HG03439 (cell line): ENCODE results near the gene DOCK3.
"Not testable (repeated sequence)": the region's sequence is repeated elsewhere in the genome, so short reads cannot be mapped to it uniquely, and the experiment has no call there.

Experiments used
- ATAC-seq: cut with Tn5 transposase; IDR thresholded peaks from one replicate; pipeline ENCODE4 v1.9.1; 2021; ENCODE audit warnings: mild to moderate bottlenecking, moderate library complexity; ENCODE audit not compliant: unreplicated experiment

The DOCK3 gene

DNA sequence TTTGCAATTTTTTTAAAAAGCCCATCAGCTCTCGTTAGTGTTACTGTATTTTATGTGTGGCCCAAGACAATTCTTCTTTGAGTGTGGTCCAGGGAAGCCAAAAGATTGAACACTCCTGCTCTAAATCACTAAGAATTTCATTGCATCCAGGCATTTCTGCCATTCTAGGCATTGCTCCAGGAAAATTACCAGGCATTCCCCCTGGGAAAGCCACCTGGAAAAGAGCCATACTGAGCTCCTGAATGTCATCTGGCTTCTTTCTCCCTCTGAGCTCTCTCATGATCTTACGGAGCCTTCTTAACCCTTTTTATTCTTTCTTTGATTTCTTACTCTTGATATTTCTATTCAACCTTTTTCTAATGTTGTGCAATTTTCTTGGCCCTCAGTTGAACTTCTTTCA, 202.2 kb downstream of the DOCK3 start:
- no peak for ATAC-seq

DNA sequence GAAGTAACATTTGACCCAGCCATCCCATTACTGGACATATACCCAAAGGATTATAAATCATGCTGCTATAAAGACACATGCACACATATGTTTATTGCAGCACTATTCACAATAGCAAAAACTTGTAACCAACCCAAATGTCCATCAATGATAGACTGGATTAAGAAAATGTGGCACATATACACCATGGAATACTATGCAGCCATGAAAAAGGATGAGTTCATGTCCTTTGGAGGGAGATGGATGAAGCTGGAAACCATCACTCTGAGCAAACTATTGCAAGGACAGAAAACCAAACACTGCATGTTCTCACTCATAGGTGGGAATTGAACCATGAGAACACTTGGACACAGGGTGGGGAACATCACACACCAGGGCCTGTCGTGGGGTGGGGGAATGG, 208.0 kb downstream of the DOCK3 start:
- ATAC-seq, result not testable (repeated sequence)

DNA sequence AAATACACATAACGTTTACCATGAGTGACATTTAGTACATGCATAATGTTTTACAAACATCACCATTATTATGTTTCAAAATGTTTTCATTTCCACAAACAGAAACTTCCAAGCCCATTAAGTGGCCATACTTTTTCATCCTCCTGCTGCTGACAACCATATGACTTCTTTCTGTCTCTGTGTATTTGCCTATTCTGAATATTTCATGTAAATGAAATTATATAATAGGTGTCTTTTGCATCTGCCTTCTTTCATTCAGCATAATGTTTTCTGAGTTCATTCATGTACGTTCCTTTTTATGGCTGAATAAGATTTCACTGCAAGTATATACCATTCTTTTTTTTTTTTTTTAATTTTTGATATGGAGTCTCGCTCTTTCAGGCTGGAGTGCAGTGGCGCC, 209.0 kb downstream of the DOCK3 start:
- no peak for ATAC-seq

DNA sequence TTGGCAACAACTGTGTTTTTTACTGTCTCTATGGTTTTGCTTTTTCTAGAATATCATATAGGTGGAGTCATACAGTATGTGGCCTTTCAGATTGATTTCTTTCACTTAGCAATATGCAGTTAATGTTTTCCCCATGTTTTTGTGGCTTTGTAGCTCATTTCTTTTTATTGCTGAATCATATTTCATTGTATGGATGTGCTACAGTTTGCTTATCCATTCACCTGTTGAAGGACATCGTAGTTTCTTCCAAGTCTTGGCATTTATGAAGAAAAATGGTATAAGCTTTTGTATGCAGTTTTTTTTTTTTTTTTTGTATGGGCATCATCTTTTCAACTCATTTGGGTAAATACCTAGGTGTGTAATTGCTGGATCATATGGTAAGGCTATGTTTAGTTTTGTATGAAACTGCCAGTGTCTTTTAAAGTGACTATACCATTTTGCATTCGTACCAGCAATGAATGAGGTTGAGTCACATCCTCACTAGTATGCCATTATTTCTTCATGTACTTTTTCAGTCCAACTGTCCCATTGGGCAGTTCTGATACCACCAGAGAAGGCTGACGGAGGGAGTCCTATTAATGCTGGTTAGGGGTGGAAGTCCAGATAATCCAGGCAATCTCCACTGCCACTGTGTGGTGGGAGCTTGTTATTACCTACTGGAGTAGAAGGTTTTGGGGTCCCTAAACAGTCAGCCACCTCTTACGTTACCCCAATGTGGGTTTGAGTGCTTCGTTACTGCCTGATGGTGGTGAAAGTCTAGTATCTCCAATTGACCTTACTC, 210.5 kb downstream of the DOCK3 start:
- ATAC-seq, result no peak

DNA sequence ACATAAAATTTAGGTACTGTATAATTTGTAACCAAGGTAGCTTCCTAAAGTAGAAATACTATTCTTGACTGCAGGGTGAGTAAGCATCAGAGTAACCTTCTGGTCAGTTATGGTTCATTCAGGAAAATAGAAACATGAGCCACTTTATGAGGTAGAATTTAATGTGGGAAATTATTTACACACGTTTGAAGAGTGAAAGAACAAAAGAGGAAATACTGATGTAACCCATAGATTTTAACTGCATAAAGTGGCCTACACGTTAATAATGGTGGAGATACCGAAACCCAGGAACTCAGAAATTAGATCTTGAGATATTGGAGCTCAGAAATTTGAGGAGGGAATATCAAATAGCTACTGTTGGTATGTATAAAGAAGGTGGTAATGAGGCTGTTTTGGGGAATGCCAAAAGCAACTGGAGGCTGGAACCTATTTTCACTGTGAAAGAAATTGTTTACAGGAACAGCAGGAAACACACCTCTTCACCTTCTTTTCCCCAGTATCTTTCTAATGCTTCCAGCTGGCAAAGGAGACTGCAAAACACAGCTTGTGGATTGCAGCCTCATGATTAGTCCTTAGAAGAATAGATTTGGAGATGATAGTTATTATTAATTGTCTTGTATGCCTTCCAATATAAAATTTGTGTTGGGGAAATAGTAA, 216.1 kb downstream of the DOCK3 start:
- no peak for ATAC-seq

DNA sequence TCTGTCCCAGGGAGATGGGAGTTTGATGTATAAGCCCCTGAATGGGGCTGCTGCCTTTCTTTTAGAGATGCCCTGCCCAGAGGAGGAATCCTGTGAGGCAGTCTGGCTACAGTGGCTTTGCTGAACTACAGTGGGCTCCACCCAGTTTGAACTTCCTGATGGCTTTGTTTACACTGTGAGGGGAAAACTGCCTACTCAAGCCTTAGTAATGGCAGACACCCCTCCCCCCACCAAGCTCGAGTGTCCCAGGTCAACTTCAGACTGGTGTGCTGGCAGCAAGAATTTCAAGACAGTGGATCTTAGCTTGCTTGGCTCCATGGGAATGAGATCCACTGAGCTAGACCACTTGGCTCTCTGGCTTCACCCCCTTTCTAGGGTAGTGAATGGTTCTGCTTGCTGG, 226.4 kb downstream of the DOCK3 start:
- ATAC-seq, result not testable (repeated sequence)

DNA sequence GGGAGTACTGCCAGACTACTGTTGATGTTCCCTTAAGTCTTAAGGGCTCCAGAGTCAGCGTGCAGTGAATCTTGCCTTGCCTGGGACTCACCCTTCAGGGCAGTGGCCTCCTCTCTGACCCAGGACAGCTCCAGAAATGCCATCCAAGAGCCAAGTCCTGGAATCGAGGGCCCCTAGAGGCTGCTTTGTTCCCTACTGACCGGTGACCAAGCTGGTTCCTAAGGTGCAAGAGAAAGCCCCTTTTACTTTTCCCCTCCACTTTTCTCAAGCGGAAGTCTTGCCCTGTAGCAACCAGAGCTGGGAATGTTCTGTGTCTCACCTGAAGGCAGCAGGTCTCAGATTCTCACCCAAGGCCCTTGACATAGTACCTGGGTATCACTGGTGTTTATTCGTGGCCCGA, 238.0 kb downstream of the DOCK3 start:
- ATAC-seq, result no peak

DNA sequence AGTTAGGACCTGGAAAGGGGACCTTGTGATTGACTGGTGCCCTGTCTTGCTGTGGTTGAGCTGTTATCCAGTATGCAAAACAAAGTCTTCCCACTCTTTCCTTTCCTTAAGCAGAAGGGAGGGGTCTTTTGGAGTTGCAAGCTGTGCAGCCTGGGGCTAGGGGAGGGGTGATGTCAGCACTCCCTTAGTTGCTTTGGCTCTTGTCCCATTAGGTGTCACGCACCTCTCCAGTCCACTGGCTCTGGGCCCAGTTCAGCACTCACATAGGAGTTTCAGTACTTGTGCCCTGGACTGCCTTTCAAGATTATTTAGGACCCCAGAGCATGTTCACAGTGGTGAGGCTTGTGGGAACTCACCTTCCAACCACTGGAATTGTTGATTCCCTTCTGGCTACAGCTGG, 238.5 kb downstream of the DOCK3 start:
- no peak for ATAC-seq

DNA sequence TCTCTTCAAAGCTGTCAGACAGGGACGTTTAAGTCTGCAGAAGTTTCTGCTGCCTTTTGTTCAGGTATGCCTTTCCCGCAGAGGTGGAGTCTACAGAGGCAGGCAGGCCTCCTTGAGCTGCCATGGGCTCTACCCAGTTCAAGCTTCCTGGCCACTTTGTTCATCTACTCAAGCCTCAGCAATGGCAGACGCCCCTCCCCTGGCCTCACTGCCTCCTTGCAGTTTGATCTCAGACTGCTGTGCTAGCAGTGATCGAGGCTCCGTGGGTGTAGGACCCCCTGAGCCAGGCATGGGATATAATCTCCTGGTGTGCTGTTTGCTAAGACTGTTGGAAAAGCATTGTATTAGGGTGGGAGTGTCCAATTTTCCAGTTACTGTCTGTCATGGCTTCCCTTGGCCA, 247.3 kb downstream of the DOCK3 start:
- ATAC-seq, result not testable (repeated sequence)

DNA sequence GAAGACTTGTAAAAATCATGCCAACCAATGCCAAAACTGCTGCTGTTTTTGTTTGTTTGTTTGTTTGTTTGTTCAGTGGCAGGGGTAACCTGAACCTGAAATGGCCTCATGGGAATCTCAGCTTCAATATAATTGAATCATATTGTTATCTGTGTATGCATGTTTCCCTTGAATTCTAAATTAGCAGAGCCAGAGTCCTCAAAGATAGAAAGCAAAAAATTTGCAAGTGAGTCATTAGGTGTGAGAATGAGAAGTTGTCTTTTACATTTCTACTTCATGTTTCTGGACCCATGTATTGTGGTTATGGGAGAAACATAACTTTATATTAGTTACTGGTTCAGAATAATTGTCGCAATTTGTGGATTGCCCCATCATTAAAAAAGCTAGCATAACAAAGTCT, 249.2 kb downstream of the DOCK3 start:
- no peak for ATAC-seq

DNA sequence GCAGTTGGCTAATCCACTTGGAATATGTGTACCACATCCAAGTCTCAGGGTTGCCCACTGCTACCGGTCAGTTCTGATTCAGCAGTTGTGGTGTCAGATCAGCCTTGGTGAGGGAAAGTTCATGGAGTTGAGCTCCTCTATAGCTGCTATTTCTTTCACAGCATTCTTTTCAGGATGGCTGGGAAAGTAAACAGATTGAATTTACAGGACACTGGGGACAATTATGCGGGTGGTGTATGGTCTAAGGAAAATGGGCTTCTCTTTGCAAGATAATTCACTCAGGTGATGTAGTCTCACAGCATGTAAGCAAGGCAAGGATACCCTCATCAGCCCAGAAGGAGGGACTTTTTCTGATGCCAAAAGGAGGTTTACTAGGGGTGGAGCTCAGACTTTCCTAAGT, 249.9 kb downstream of the DOCK3 start:
- ATAC-seq, result no peak

DNA sequence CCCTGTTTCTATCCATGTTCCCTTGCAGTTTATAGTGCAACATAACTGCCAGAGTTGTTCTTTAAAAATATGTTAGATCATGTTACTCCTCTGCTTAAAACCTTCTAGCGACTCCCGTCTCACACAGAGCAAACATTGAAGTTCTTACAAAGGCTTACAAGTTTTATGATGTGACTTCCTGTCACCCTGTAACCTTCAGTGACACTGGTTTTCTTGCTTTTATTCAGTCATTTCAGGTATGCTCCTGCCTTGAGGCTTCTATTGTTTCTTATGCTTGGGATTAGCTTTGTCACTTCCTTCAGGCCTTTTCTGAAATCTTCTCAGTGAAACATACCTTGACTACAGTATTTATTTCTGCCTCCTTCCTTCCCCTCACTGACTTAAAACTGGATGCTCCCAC, 252.1 kb downstream of the DOCK3 start:
- ATAC-seq, result no peak

DNA sequence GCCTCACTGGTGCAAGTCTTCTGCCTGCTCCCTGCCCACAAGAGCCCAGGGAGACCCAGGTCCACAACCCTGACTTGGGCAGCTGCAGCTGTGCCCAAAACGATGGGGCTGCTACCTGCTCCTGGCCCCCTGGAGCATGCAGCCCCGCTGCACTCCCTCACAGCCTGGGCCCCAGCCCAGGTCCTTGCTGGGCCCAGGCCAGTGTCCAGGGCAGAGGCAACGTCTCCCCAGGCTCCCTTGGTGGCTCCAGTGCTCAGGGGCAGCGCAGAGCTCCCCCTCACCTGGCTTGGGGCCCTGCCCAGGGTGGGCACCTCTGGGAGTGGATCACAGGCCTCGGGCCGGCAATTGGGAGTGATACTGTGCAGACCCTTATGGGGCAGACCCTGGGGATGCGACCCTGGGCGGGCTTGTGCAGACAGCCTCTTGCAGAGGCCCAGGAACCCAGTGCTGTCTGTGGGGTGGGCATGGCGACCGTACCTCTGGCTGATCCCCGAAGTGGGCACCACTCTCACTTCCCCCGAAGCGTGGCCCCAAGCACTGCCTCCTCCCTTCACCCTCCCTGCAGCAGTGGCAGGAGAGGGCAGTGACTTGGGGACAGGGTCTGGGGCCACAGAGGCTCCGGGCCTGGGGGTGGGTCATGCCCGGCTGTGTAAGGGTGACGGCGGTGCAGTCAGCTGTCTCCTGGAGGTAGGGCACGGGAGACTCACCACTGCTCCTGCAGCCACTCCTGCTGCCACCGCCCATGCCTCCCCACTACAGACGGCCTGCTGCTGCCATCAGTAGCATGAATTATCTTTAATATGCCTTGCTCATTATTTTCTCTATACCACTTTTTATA, 255.9 kb downstream of the DOCK3 start:
- no peak for ATAC-seq

DNA sequence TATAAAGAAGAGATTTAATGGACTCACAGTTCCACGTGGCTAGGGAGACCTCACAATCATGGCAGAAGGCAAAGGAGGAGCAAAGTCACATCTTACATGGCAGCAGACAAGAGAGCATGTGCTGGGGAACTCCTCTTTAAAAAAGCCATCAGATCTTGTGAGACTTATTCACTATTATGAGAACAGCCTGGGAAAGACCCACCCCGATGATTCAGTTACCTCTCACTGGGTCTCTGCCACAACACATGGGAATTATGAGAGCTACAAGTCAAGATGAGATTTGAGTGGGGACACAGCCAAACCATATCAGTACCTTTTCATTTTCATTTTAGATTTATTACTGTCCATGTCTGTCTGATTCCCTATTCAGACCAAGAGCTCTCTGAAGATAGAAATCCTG, 258.2 kb downstream of the DOCK3 start:
- ATAC-seq, result not testable (repeated sequence)

DNA sequence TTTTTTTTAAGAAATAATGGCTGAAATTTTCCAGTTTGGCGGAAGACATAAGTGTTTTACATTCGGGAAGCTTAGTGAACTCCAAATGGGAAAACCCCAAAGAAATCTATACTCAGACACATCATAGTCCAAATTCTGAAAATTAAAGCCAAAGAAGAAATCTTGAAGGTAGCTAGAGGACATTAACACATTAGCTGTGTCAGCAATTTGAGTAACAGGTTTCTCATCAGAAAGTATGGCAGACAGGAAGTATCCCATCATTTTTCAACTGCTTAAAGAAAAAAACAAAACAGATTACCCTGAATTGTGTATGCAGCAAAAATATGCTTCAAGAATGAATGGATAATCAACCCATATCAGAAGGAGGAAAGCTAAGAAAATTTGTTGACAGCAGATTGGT, 261.7 kb downstream of the DOCK3 start:
- no peak for ATAC-seq

DNA sequence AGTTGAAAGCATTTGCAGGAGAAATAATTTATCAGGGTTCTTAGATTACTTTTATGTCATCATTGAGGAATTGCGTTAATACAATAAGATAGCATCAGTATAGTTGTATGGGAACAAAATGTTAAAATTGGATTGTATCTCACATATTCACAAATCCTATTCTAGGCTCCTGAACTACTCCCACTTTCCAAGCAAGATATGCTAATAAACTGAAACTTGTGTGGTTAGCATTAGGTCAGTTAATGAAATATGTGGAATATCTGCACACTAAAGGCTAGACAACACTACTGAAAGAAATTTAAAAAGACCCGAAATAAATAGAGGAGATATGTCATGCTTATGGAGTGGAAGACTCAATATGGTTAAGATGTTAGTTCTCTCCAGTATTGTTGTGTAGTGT, 272.7 kb downstream of the DOCK3 start:
- ATAC-seq, result no peak

DNA sequence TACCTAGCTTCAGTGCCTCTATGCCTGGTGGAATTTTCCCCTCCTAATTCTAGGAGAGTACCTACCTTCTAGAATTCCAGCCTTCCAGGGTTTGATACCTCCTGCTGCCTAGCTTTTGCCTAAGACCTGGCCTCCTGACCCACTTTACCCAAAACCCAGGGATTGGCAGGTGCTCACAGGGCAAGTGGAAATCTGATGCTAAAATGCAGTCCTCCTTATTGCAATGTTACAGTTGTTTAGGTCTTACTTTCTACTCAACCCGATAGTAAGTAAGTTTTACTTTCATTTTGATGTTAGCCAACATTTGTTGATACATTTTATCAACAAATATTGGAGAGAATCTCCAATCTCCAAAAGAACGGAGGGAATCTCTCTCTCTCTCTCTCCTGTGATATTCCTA, 275.9 kb downstream of the DOCK3 start:
- no peak for ATAC-seq

DNA sequence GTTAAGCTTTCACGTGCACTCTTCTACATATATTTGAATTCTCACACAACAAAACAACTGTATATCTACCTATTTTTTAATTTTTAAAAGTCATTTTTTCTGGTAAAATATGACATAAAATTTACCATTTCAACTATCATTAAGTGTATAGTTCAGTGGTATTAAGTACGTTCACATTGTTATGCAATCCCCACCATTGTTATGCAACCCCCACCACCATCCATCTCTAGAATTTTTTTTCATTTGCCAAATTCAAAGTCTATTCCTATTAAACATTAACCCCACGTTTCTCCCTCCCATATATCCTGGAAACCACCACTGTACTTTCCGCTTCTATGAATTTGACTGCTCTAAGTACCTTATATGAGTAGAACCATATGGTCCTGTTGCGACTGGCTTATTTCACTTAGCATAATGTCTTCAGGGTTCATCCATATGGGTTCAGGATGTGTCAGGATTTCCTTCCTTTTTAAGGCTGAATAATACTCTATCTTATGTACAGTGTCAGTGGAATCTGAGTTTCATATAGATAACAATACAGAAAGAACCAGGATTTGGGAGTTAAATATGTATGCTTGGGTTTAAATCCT, 279.2 kb downstream of the DOCK3 start:
- ATAC-seq, result no peak

DNA sequence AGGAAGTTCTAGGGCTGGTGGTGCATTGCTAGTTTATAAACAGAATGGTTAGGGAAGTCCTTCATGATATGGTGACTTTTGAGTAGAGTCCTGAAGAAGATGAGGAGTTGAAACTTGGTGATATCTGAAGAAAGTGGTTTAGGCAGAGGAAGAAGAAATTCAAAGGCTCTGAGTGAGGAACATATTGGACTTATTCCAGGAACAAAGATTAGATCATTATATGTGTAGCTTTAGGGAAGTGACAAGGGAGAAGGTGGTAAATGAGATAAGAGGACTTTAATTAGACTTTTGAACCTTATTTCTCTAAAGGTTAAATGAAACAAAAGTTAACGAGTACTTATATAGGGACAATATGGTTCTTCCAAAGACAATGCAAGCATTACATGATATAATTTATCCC, 286.7 kb downstream of the DOCK3 start:
- no peak for ATAC-seq

DNA sequence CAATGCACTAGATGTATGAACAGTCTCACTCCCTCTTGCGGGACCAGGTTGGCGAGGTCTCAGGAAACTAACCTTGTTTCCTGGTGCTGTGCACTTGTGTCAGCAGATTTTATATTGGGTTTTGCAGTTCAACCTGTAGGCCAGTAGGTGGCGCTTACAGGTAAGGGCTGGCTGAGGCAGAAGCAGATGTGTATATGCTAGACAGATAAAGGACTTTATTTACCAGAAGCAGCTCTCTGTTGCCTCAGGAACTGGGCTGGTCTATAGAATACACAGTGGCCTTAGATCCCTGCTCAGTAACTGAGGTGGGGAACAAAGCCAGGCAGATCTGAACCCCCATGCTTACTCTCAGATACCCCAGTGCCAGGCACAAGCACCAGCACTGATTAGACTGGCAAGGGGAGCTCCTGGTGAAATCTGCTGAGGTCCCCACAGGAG, 296.8 kb downstream of the DOCK3 start:
- peak; percentile 70 for ATAC-seq

DNA sequence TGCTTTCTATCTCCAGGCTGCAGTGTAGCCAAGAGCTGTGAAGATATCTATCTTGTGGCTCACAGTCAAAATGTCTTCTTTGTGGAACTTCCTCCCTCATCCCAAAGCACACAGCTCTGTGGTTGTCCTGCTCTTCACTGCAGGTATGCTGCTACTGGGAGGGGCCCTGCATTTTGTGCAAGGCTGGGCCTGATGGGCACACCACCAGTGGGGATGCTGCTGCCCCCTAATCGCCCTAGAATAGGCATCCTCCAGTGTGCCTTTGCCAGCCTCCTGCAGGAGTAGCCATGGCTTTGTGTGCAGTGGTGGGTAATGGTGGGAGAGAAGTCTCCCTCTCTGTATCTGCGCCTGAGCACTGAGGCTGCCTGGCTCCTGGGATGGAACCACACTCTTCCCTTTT, 297.3 kb downstream of the DOCK3 start:
- ATAC-seq, result no peak
